C4-2B (cell line): ENCODE measurements around the gene GRIK4.

ENCODE experiments used
- ZFX ChIP-seq: fragments of 450-650 bp; IDR thresholded peaks from 2 replicates; pipeline ENCODE4 v1.6.1; 2017
- TF ChIP-seq, protein P1 (sequence below): fragments of 450-650 bp; conservative IDR thresholded peaks from 2 replicates; pipeline ENCODE4 v1.5.1; 2017; ENCODE audit warnings: mild to moderate bottlenecking

DNA sequence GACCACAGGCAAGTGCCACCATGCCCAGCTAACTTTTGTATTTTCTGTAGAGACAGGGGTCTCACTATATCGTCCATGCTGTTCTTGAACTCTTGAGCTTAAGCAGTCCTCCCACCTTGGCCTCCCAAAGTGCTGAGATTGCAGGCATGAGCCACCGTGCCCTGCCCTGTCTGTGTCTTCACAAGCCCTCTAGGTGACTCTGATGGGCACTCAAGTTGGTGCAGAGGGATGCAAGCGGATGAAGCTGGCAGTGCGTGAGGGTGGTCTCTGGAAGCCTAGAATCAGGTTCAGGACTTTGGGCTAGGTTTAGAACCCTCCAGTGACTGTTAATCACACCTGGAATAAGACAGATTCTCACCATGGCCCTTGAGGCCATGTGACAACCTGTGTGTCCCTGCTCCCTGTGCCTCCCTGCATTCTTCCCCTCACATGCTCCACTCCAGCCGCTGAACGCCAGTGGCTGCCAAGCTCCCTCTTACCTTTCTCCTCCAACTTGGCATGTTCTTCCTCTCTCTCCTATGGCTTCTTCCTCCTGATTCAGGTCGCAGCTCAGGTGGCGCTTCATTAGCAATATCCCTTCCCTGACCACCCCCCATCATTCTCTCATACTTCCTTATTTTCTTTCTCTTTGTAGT is 270.1 kb downstream of the GRIK4 start:
- TF ChIP-seq, protein P1, sequence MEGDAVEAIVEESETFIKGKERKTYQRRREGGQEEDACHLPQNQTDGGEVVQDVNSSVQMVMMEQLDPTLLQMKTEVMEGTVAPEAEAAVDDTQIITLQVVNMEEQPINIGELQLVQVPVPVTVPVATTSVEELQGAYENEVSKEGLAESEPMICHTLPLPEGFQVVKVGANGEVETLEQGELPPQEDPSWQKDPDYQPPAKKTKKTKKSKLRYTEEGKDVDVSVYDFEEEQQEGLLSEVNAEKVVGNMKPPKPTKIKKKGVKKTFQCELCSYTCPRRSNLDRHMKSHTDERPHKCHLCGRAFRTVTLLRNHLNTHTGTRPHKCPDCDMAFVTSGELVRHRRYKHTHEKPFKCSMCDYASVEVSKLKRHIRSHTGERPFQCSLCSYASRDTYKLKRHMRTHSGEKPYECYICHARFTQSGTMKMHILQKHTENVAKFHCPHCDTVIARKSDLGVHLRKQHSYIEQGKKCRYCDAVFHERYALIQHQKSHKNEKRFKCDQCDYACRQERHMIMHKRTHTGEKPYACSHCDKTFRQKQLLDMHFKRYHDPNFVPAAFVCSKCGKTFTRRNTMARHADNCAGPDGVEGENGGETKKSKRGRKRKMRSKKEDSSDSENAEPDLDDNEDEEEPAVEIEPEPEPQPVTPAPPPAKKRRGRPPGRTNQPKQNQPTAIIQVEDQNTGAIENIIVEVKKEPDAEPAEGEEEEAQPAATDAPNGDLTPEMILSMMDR: no peak
- no peak for TF ChIP-seq ZFX
